T-helper 2 cell treated with Interferon-gamma antibody and Interleukin-4, amounts not matched to agents 100 ng/mL and 5 ng/mL, for 36 hours (primary cell): Measurements from ENCODE around the gene USP34. TPM values are rescaled to one million over a fixed set of nuclear protein-coding genes. Genes with fewer than 3 reads are reported as not detected.

Experiments
- intact Hi-C: fragments of 100-400 bp; cut with micrococcal nuclease; formaldehyde crosslinking; loops from one replicate; pipeline ENCODE4 v1.15.1; 2023
- total RNA-seq: library from RNA; stranded (reverse); gene quantifications from 2 replicates; pipeline ENCODE4 v1.2.3, GENCODE V29; 2022

Gene USP34
- total RNA-seq, 1 donor from 2014 or later, result 96.6 TPM

GRCh38 chr2:61378281-61378680 is 92.6 kb downstream of the USP34 start:
- intact Hi-C loops, result no loop called here

- intact Hi-C loops, result no loop called here
Measured at GRCh38 chr2:61377046-61377445, 93.8 kb downstream of the USP34 start.

- intact Hi-C loops, result no loop called here
Measured at GRCh38 chr2:61376211-61376610, 94.7 kb downstream of the USP34 start.

- intact Hi-C loops, result no loop called here
Measured at GRCh38 chr2:61371027-61371426, 99.9 kb downstream of the USP34 start.

- intact Hi-C loops, result no loop called here
Measured at GRCh38 chr2:61368687-61369665, 101.9 kb downstream of the USP34 start.

GRCh38 chr2:61367177-61367576 is 103.7 kb downstream of the USP34 start:
- intact Hi-C loops, result no loop called here

- intact Hi-C loops, result no loop called here
Measured at GRCh38 chr2:61363580-61363979, 107.3 kb downstream of the USP34 start.

GRCh38 chr2:61362873-61363272 is 108.0 kb downstream of the USP34 start:
- intact Hi-C loops, result no loop called here

GRCh38 chr2:61361068-61361467 is 109.8 kb downstream of the USP34 start:
- intact Hi-C loops, result no loop called here

GRCh38 chr2:61359058-61359457 is 111.8 kb downstream of the USP34 start:
- intact Hi-C loops, result no loop called here

GRCh38 chr2:61357681-61358080 is 113.2 kb downstream of the USP34 start:
- intact Hi-C loops, result no loop called here

- intact Hi-C loops, result no loop called here
Measured at GRCh38 chr2:61356958-61357350, 113.9 kb downstream of the USP34 start.

- intact Hi-C loops, result no loop called here
Measured at GRCh38 chr2:61356261-61356957, 114.5 kb downstream of the USP34 start.

- intact Hi-C loops, result no loop called here
Measured at GRCh38 chr2:61354543-61355197, 116.2 kb downstream of the USP34 start.

GRCh38 chr2:61353909-61354308 is 117.0 kb downstream of the USP34 start:
- intact Hi-C loops, result no loop called here

- intact Hi-C loops, result no loop called here
Measured at GRCh38 chr2:61350777-61351176, 120.1 kb downstream of the USP34 start.

GRCh38 chr2:61343141-61343540 is 127.7 kb downstream of the USP34 start:
- intact Hi-C loops, result no loop called here

- intact Hi-C loops, result no loop called here
Measured at GRCh38 chr2:61340242-61340641, 130.6 kb downstream of the USP34 start.

- intact Hi-C loops, result no loop called here
Measured at GRCh38 chr2:61338447-61338846, 132.4 kb downstream of the USP34 start.

GRCh38 chr2:61335187-61335586 is 135.7 kb downstream of the USP34 start:
- intact Hi-C loops, result no loop called here

- intact Hi-C loops, result no loop called here
Measured at GRCh38 chr2:61334466-61334865, 136.4 kb downstream of the USP34 start.

GRCh38 chr2:61328707-61329251 is 142.1 kb downstream of the USP34 start:
- intact Hi-C loops, result no loop called here
